Body of pancreas (tissue), 4 donors: Measurements from ENCODE around the gene KRTAP4-12. TPM values are rescaled to one million over a fixed set of nuclear protein-coding genes. Genes with fewer than 3 reads are reported as not detected.
"Not testable (repeated sequence)": the region's sequence is repeated elsewhere in the genome, so short reads cannot be mapped to it uniquely, and the experiment has no call there.

ENCODE experiments used
- ATAC-seq: fragments of 150-250 bp; one replicate; pipeline ENCODE4 v1.9.1; 2016
- DNase-seq, 4 donors: peaks; one replicate each; pipeline ENCODE4 v3.0.0-alpha.2; 2019
- H3K27ac ChIP-seq, 4 donors: fragments of 200-600 bp; sonication (generic); 1 replicate in 3 of 4; 2 replicates in 1 of 4; pipeline versions ENCODE4 v1.5.1 to v1.6.1; 2016 to 2019; ENCODE audit warnings: mild to moderate bottlenecking in 1 of 4, mixed read lengths in 1 of 4, moderate library complexity in 1 of 4
- H3K27me3 ChIP-seq, 2 donors: fragments of 200-600 bp; sonication (generic); one replicate each; pipeline ENCODE4 v1.6.0; 2016; ENCODE audit warnings: mild to moderate bottlenecking in 1 of 2
- H3K36me3 ChIP-seq, 2 donors: fragments of 200-600 bp; sonication (generic); replicated peaks in 1 of 2; 2 replicates each; pipeline ENCODE4 v1.5.1; 2016; ENCODE audit warnings: low read depth in 2 of 2; ENCODE audit not compliant: insufficient read depth in 1 of 2
- H3K4me1 ChIP-seq: fragments of 200-600 bp; sonication (generic); one replicate; pipeline ENCODE4 v1.6.0; 2016
- H3K4me3 ChIP-seq, 2 donors: fragments of 200-600 bp; sonication (generic); 1 replicate in 1 of 2; 2 replicates in 1 of 2; pipeline ENCODE4 v1.5.1; 2016 to 2019
- H3K9me3 ChIP-seq, 3 donors: fragments of 200-600 bp; sonication (generic); 1 replicate in 2 of 3; 2 replicates in 1 of 3; pipeline ENCODE4 v1.5.1; 2016
- CTCF ChIP-seq, 7 experiments: fragments of 450-650 bp in 4 of 7; fragments of 200-600 bp in 3 of 7; sonication (generic) in 3 of 7; IDR thresholded peaks; one replicate each; pipeline ENCODE4 v1.5.1; 2016 to 2019; ENCODE audit warnings: antibody characterized with exemption in 7 of 7
- POLR2A ChIP-seq, 3 donors: fragments of 450-650 bp; IDR thresholded peaks; one replicate each; pipeline ENCODE4 v1.6.1; 2016; ENCODE audit warnings: antibody characterized with exemption in 3 of 3, mild to moderate bottlenecking in 2 of 3
- WGBS, 2 donors: methylation state at CpG; one replicate each; pipeline ENCODE4 v1.1.5; 2017; 5-methylcytosine and 5-hydroxymethylcytosine counted together
- intact Hi-C: fragments of 100-400 bp; cut with DNase I; formaldehyde crosslinking; loops from one replicate; pipeline ENCODE4 v1.15.1; 2023
- total RNA-seq, 2 donors: library from RNA; depleted of rRNA; stranded (reverse); fragments of >200 nt; gene quantifications; one replicate each; pipeline ENCODE4 v1.1.0, GENCODE V29; 2016

KRTAP4-12 gene
- total RNA-seq, 2 donors from 2014 or later: not detected

- no peaks in the 10 kb centered on the region for H3K36me3 ChIP-seq
- H3K27ac ChIP-seq: no peak overlapping the region
- H3K27me3 ChIP-seq: no peaks in the 10 kb centered on the region
- intact Hi-C loops: no loop called here
- H3K4me1 ChIP-seq: no peaks in the 10 kb centered on the region
- H3K9me3 ChIP-seq: no peaks in the 10 kb centered on the region
- no peak for TF ChIP-seq CTCF (IDR thresholded peaks at IDR 0.05)
- no peak for TF ChIP-seq POLR2A (IDR thresholded peaks at IDR 0.05)
- ATAC-seq (no peak), DNase-seq (no peak)
- H3K4me3 ChIP-seq: no peak overlapping the region
Measured at GRCh38 chr17:41141361-41141760, 17.4 kb upstream of the KRTAP4-12 start.

- intact Hi-C loops: no loop called here
- ATAC-seq: no peak
- Histone ChIP-seq H3K27ac (no peak within 1 kb of the TSS), H3K9me3 (no peaks in the 10 kb centered on the region), H3K4me1 (no peaks in the 10 kb centered on the region), H3K4me3 (no peak within 1 kb of the TSS), H3K27me3 (no peaks in the 10 kb centered on the region), H3K36me3 (no peaks in the 10 kb centered on the region)
- TF ChIP-seq POLR2A (IDR thresholded peaks at IDR 0.05) (no peak), CTCF (IDR thresholded peaks at IDR 0.05) (no peak)
- DNase-seq: no peak
- 68 to 72% methylated on average over 5 to 6 of the region's 6 CpGs for WGBS, 2 donors
Measured at GRCh38 chr17:41140360-41141131, 16.6 kb upstream of the KRTAP4-12 start, which contains the start of gene KRTAP4-6. TSS of gene KRTAP4-6 (minus strand) at chr17:41140544. CDS start at chr17:41140487, 57 bp downstream.

DNA sequence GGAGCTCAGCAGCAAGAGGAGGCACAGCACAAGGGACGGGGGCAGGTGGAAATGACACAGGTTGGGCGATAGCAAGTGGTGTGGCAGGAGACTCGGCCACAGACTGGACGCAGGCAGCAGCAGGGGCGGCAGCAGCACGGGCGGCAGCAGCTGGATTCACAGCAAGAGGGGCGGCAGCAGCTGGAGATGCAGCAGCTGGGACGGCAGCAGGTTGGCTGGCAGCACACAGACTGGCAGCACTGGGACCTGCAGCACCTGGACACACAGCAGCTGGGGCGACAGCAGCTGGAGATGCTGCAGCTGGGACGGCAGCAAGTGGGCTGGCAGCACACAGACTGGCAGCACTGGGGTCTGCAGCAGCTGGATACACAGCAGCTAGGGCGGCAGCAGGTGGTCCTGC is 15.9 kb upstream of the KRTAP4-12 start:
- H3K9me3 ChIP-seq, DNase-seq: not testable (repeated sequence)

DNA sequence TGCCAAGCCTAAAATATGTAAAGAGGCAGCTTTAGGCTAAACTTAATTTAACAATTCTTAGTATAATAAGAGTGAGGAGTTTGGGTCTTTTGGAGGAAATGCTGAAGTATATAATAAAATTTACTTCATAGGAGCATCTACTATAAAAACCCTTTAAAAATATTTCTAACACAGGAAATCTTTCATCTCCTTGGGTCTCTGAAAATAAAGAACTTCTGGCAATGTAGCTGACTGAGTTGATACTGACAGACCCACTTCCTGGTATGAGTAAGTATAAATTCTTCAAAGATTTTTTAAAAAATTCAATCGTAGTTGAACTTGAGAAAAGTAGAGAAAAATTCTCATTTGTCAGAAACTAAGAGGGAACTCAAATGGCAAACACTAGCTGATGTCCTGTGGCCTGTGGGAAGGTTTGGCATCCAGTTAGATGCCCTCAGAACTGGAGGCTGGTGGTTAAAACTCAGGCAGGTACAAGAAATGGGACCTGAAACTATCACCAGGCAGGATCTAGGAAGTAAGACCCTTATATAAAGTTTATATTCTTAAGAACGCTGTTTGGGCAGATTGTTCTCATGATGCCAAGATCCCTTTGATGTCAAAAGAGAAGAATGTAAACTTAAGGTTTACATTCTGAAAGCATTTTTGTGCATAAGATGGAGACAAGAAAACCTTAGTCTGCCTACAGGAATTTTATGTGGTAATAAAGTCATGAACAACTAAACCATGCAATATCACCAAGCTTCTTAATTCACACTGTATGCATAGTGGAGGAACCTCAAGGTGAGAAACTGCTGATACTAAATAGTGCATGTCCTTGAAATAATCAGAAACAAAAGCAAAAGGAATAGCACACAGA is 10.1 kb upstream of the KRTAP4-12 start:
- intact Hi-C loops: no loop called here
- 50 to 57% methylated on average over 2 of the region's 2 CpGs for WGBS, 2 donors
- no peaks in the 10 kb centered on the region for H3K27me3 ChIP-seq

More for the DNA sequence above, 15.9 kb upstream of the KRTAP4-12 start:
- H3K4me3 ChIP-seq, H3K27me3 ChIP-seq, H3K36me3 ChIP-seq, ATAC-seq, H3K4me1 ChIP-seq, intact Hi-C loops, H3K27ac ChIP-seq: not testable (repeated sequence)
- WGBS, 2 donors: 78 to 83% methylated on average over 11 to 12 of the region's 12 CpGs

More for the DNA sequence above, 10.1 kb upstream of the KRTAP4-12 start:
- DNase-seq (no peak), ATAC-seq (no peak)
- Histone ChIP-seq H3K9me3 (no peaks in the 10 kb centered on the region), H3K4me1 (no peaks in the 10 kb centered on the region), H3K27ac (no peak overlapping the region), H3K36me3 (no peaks in the 10 kb centered on the region), H3K4me3 (no peak overlapping the region)
- no peak for TF ChIP-seq POLR2A (IDR thresholded peaks at IDR 0.05)
- no peak for TF ChIP-seq CTCF (IDR thresholded peaks at IDR 0.05)
